NCI-H460 (cell line): ENCODE results near the gene PTCD1. TPM values are rescaled to one million over a fixed set of nuclear protein-coding genes. Genes with fewer than 3 reads are reported as not detected.
"Not testable (repeated sequence)": the region's sequence is repeated elsewhere in the genome, so short reads cannot be mapped to it uniquely, and the experiment has no call there.

Experiments used
- DNase-seq: peaks from one replicate; pipeline ENCODE4 v3.0.0-alpha.2; 2016; ENCODE audit warnings: low read depth; ENCODE audit errors: extremely low read depth
- total RNA-seq: library from RNA; depleted of rRNA; stranded (reverse); fragments of >200 nt; shearing (Covaris generic); gene quantifications from 2 replicates; pipeline ENCODE4 v1.2.3, GENCODE V29; 2014

The PTCD1 gene
- total RNA-seq, 1 experiment from 2014 or later: 6.1 TPM

- no peak for DNase-seq
Observed at GRCh38 chr7:99451936-99452335, 13.3 kb upstream of the PTCD1 start.

DNA sequence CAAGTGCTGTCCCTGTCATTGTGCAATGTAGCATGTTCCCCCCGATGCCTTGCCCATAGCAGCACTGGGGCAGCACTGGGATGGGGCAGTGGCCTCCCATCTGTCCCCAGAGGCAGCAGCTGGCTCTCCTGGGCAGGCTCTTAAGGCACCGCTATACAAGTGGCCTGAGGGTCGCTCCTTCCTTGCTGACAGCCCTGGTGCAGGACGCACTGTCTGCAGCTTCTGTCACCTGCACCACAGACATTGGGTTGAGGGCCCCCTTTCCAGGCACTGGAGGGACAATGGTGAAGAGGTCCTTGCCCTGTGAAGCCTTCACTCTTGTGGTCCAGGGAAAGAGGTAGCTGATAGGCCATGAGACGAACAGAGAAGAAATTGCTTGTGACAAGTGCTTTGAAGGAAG, 10.7 kb upstream of the PTCD1 start:
- no peak for DNase-seq

GRCh38 chr7:99448855-99449254, 10.3 kb upstream of the PTCD1 start:
- DNase-seq: no peak

- DNase-seq: peak; percentile 44
Observed at GRCh38 chr7:99447943-99448342, 9.3 kb upstream of the PTCD1 start.

DNA sequence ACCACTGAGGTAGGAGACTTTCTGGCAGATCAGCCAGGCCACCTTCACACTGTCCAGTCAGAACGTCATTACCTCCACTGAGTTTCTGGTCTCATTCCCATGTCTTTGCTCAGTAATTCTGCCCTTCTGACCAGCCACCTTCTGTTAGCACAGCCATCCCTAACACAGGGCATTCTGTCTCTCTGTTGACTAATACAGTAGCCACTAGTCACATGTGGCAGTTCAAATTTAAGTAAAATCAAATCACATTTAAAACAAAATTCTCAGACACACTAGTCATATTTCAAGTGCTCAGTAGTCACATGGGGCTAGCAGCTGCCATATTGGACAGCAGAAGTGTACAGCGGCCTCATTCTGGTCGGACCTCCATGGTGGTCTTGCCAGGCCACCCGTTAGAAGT, 7.5 kb upstream of the PTCD1 start:
- DNase-seq: no peak

- DNase-seq: no peak
Observed at GRCh38 chr7:99440195-99440594, 1.6 kb upstream of the PTCD1 start.

GRCh38 chr7:99437946-99438572, 539 bp downstream of the PTCD1 start:
- no peak for DNase-seq

DNA sequence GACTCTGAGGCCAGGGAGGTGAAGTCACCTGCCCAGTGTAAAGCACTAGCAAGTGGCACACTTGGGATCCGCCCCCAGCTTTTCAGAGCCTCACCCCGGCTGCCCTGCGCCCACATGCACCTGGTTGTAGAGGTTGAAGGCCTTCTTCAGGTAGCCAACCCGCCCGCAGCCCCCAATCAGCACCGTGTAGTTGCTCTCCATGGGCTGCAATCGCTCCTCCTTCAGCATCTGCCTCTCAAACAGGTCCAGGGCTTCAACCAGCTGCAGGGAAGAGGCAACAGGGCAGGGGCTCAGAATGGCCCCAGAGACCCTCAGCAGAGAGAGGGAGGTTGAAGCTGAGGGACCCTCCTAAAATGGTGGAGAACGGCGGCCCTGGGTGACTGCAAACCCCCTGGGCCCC, 5.4 kb downstream of the PTCD1 start:
- no peak for DNase-seq

- not testable (repeated sequence) for DNase-seq
Observed at GRCh38 chr7:99431756-99432540, 6.7 kb downstream of the PTCD1 start.

DNA sequence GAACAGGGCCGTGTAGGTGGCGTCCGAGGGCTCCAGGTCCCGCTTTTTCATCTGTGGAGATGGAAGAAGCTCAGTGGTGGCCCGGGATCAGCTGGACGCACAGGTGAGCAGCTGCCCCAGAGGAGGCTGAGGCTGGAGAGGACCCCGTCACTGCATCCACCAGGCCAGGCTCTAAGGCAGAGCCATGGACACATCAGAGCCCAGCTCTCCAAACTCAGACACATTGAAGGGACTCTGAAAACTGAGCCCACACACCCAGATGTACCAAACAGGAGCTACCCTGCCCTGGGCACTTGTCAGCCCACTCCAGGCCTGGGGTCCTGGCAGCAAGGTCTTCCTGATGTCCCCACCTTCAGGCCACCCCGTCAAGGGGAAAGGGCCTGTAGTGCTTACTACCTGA, 8.8 kb downstream of the PTCD1 start:
- DNase-seq: no peak

GRCh38 chr7:99428972-99429566, 9.5 kb downstream of the PTCD1 start:
- no peak for DNase-seq

- no peak for DNase-seq
Observed at GRCh38 chr7:99424932-99425730, 13.5 kb downstream of the PTCD1 start.

- no peak for DNase-seq
Observed at GRCh38 chr7:99422625-99423024, 16.0 kb downstream of the PTCD1 start.

DNA sequence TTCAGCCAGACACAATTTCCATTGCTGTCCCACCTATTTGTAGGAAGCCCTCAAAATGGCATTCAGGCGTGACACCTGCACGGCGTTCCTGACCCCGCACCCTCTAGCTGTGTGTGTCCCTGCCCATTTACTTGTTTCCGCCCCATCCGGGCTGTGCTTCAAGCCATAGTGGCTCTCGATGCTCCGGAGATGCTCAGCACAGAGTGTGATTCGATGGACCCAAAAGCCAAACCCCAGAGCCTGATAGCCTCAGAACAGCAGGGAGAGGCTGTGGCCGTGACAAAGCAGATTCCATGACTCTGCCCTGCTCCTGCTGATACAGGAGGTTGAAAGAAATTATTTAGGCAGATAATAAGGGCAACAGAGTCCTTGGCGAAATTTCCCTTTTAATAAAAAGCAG, 16.4 kb downstream of the PTCD1 start:
- no peak for DNase-seq

DNA sequence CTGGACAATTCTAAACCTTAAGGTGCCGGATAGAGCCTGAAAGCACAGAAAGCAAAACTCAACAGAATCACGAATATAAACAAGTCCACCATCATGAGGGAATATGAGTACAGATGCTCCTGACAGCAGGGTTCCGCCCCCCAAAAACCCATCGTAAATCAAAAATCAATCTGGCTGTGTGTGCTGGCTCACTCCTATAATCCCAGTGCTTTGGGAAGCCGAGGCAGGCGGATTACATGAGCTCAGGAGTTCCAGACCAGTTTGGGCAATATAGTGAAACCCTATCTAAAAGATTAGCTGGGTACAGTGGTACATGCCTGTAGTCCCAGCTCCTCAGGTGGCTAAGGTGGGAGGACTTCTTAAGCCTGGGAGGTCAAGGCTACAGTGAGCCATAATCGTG, 17.6 kb downstream of the PTCD1 start:
- DNase-seq: no peak

DNA sequence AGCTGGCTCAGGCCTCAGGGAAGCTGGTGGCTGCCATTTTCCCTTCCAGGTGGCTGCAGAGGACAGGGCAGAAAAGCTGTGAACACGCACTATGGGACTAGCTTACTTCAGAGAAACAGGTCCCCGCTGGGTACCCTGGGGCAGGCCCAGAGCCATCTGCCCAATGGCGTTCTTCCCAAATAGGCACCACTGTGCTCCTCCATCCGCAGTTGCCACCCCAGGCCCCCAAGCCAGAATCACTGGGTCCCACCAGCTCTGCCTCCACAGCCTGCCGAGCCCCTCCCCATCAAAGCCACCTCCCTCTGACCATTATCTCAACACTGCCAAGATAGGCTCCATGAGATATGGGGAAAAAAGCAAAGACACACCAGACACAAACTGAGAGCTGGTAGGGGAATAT, 18.4 kb downstream of the PTCD1 start:
- DNase-seq: no peak

DNA sequence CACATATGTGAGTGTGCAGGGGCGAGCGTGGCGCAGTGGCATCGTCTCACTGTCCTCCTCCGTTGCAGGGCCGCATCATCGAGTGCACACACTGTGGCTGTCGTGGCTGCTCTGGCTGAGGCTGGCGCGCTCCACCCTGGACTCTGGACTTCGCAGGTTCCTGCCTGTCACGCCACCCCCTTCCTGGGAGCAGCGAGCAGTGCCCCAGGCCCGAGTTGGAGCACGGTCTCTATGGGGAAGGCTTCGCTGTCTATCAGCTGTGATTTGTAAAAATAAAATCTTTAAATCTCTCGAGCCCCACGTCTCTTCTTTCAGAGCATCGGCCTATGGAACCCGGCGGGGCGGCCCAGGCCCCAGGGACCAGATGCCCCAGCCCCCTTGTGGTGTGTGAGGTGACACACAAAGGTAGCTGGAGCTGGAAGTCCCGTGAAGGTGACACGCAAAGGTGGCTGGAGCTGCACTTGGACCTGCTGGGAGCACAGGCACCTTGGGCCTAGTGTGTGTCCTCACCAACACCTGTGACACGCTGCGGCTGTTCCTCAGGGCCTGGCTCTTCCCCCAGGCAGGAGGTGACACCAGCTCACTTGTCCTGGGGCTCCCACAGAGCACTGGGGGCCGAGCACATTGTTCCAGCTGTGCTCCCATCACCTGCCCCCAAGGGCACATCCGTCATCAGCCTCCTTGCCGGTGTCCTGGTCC, 19.1 kb downstream of the PTCD1 start:
- no peak for DNase-seq

DNA sequence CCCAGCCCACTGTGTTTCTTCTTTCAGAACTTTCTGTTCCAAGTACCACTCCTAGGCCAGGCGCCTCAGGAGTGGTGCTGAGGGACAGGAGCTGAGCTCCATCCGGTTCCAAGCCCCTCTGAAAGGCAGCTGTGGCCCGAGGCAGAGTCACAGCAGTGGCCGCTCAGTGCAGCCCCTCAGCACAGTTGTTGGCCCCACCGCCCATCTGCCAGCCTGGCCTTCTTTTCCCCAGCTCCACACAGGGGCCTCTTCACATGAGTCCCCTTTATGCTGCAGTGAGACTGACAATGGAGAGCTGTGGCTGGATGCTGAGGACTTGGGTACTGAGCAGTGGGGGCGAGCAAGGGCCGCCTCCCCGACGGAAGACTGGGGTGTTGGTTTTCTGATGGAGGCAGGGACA, 20.3 kb downstream of the PTCD1 start:
- no peak for DNase-seq

DNA sequence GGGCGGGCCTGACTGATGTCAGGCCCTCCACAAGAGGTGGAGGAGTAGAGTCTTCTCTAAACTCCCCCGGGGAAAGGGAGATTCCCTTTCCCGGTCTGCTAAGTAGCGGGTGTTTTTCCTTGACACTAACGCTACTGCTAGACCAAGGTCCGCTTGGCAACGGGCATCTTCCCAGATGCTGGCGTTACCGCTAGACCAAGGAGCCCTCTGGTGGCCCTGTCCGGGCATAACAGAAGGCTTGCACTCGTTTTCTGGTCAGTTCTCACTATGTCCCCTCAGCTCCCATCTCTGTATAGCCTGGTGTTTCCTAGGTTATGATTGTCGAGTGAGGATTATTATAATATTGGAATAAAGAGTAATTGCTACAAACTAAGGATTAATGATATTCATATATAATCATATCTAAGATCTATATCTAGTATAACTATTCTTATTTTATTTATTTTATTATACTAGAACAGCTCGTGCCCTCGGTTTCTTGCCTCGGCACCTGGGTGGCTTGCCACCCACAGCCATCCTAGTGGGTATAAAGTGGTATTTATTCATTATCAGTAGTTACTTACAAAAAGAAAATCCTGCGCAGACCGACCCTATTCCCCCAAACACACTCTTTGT, 23.0 kb downstream of the PTCD1 start:
- peak; percentile 61 for DNase-seq

DNA sequence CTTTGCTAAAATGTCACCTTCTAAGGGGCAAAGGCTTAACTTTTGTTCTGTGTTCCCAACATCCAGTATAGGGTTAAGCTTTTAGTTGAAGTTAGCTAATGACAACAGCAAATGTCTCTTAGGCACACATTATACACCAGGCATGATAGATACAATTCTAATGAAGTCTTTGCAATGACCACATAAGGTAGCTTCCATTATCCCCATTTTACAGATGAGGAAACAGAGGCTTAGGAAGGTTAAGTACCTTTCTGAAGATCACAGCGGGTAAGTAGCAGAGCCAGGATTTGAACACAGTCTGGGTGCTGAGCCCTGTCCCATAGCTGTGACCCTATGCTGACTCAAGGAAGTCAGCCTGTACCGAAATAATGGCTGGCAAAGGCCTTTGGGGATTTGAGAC, 28.0 kb downstream of the PTCD1 start:
- DNase-seq: no peak
